ENCODE measurements around the gene GRM8.

DNA sequence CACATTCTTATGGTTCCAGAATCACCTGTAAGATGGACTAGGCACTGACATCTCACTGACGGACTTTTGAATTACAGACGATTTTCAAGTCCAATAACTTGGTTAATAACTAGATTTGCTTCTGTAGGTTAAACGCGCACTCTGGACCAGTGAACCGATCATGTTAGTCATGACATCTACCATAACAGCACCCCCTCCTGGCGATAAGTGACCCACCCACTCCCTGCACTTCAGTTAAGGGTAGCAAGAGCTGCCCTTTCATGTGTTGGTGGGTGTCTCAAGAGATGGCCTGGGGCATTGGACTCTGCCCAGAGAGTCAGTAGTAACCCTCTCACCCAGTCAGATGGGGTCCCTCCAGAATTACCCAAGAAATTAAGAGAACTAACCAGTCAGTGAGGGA lies 12.9 kb downstream of the GRM8 start:
- TF ChIP-seq, protein P1, sequence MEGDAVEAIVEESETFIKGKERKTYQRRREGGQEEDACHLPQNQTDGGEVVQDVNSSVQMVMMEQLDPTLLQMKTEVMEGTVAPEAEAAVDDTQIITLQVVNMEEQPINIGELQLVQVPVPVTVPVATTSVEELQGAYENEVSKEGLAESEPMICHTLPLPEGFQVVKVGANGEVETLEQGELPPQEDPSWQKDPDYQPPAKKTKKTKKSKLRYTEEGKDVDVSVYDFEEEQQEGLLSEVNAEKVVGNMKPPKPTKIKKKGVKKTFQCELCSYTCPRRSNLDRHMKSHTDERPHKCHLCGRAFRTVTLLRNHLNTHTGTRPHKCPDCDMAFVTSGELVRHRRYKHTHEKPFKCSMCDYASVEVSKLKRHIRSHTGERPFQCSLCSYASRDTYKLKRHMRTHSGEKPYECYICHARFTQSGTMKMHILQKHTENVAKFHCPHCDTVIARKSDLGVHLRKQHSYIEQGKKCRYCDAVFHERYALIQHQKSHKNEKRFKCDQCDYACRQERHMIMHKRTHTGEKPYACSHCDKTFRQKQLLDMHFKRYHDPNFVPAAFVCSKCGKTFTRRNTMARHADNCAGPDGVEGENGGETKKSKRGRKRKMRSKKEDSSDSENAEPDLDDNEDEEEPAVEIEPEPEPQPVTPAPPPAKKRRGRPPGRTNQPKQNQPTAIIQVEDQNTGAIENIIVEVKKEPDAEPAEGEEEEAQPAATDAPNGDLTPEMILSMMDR (IDR thresholded peaks at IDR 0.05; ENCODE audit: low read length): peak; percentile 82
- TF ChIP-seq EZH2 (IDR thresholded peaks at IDR 0.05; ENCODE audit: borderline replicate concordance, low read length): no peak
